Esophagus muscularis mucosa (tissue), 4 donors: Measurements from ENCODE around the gene ZNF83.

Source experiments
- CTCF ChIP-seq, 3 experiments: fragments of 200-600 bp in 2 of 3; fragments of 450-650 bp in 1 of 3; sonication (generic) in 2 of 3; IDR thresholded peaks; one replicate each; pipeline ENCODE4 v1.5.1; 2017 to 2019; ENCODE audit warnings: antibody characterized with exemption in 3 of 3, mild to moderate bottlenecking in 2 of 3, moderate library complexity in 1 of 3
- EP300 ChIP-seq: sonication (generic); formaldehyde crosslinking; IDR thresholded peaks from one replicate; pipeline ENCODE4 v1.6.1; 2017; ENCODE audit warnings: antibody characterized with exemption
- POLR2A ChIP-seq: fragments of 450-650 bp; IDR thresholded peaks from one replicate; pipeline ENCODE4 v1.6.1; 2017; ENCODE audit warnings: antibody characterized with exemption, moderate library complexity, mild to moderate bottlenecking, low read depth
- POLR2AphosphoS5 ChIP-seq, 2 donors: sonication (generic); formaldehyde crosslinking; IDR thresholded peaks; one replicate each; pipeline ENCODE4 v1.6.1; 2017; ENCODE audit warnings: antibody characterized with exemption in 2 of 2

- TF ChIP-seq CTCF (IDR thresholded peaks at IDR 0.05) = no peak
- no peak for TF ChIP-seq POLR2A
- TF ChIP-seq EP300 = no peak
- TF ChIP-seq POLR2AphosphoS5 (IDR thresholded peaks at IDR 0.05) = no peak
Observed at GRCh38 chr19:52653161-52653560, 15.0 kb upstream of the ZNF83 start.
